ENCODE results near the gene NCOA1. TPM values are rescaled to one million over a fixed set of nuclear protein-coding genes. Genes with fewer than 3 reads are reported as not detected.

Gene NCOA1
- polyA plus RNA-seq, 3 donors: 7.3 to 30.2 (median 10.2) TPM

GRCh38 chr2:24771764-24772586 is 280.9 kb downstream of the NCOA1 start:
- WGBS (ENCODE audit: insufficient coverage): 100% methylated on average over 2 of the region's 5 CpGs
- H3K36me3 Mint-ChIP-seq: peaks cover 27 to 36% of the 10 kb centered on the region in 2 donors
- intact Hi-C loops (cut with micrococcal nuclease): no loop called here
- H3K9me3 Mint-ChIP-seq: no peaks in the 10 kb centered on the region
- H3K27me3 Mint-ChIP-seq (ENCODE audit: low read depth in 3 of 3): peaks cover 0 to 4% (median 2%) of the 10 kb centered on the region in 3 donors
- no peaks in the 10 kb centered on the region for H4K20me1 ChIP-seq (ENCODE audit: insufficient read depth, low read length)
- H3K9ac ChIP-seq (ENCODE audit: insufficient read depth, low read length, poor library complexity, severe bottlenecking): no peak overlapping the region
- H3K79me2 ChIP-seq (ENCODE audit: insufficient read depth, low read length): no peaks in the 10 kb centered on the region
- H3K4me1 ChIP-seq (ENCODE audit: control insufficient read depth in 1 of 2, insufficient read depth in 2 of 2, low read length in 2 of 2): no peaks in the 10 kb centered on the region
- H3K4me3 ChIP-seq (replicated peaks in 1 of 3; ENCODE audit: low read depth in 2 of 3, low read length in 3 of 3): no peak overlapping the region
- H3K27ac Mint-ChIP-seq: no peak overlapping the region
- no peaks in the 10 kb centered on the region for H3K9me3 ChIP-seq (replicated peaks in 1 of 2; ENCODE audit: control insufficient read depth in 1 of 2, insufficient read depth in 1 of 2, low read length in 2 of 2)
- H3K36me3 ChIP-seq (replicated peaks in 1 of 2; ENCODE audit: control insufficient read depth in 1 of 2, insufficient read depth in 2 of 2, low read length in 2 of 2): peaks cover 29 to 38% of the 10 kb centered on the region in 2 donors
- DNase-seq: no peak
- no peak overlapping the region for H2AFZ ChIP-seq (ENCODE audit: insufficient read depth, low read depth, low read length, poor library complexity, severe bottlenecking)
- no peaks in the 10 kb centered on the region for H3K27me3 ChIP-seq (ENCODE audit: control insufficient read depth in 2 of 2, insufficient read depth in 2 of 2, low read length in 2 of 2)
- no peak overlapping the region for H3K4me2 ChIP-seq (replicated peaks; ENCODE audit: extremely low read depth, low read length, poor library complexity, severe bottlenecking)
- H3K27ac ChIP-seq (ENCODE audit: low read depth in 1 of 2, low read length in 2 of 2): no peak overlapping the region
- H3K4me1 Mint-ChIP-seq: no peaks in the 10 kb centered on the region
- no peak overlapping the region for H3K4me3 Mint-ChIP-seq
- TF ChIP-seq, protein P1, sequence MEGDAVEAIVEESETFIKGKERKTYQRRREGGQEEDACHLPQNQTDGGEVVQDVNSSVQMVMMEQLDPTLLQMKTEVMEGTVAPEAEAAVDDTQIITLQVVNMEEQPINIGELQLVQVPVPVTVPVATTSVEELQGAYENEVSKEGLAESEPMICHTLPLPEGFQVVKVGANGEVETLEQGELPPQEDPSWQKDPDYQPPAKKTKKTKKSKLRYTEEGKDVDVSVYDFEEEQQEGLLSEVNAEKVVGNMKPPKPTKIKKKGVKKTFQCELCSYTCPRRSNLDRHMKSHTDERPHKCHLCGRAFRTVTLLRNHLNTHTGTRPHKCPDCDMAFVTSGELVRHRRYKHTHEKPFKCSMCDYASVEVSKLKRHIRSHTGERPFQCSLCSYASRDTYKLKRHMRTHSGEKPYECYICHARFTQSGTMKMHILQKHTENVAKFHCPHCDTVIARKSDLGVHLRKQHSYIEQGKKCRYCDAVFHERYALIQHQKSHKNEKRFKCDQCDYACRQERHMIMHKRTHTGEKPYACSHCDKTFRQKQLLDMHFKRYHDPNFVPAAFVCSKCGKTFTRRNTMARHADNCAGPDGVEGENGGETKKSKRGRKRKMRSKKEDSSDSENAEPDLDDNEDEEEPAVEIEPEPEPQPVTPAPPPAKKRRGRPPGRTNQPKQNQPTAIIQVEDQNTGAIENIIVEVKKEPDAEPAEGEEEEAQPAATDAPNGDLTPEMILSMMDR (IDR thresholded peaks at IDR 0.05): no peak

GRCh38 chr2:24774373-24774772 is 283.3 kb downstream of the NCOA1 start:
- H3K4me1 Mint-ChIP-seq: peaks cover 7% of the 10 kb centered on the region
- peaks cover 8 to 16% of the 10 kb centered on the region in 2 donors for H3K36me3 ChIP-seq (replicated peaks in 1 of 2; ENCODE audit: control insufficient read depth in 1 of 2, insufficient read depth in 2 of 2, low read length in 2 of 2)
- H3K27ac Mint-ChIP-seq: peak overlapping the region in 2 of 7 donors; percentile 43 to 65
- peaks cover 0 to 4% (median 2%) of the 10 kb centered on the region in 3 donors for H3K27me3 Mint-ChIP-seq (ENCODE audit: low read depth in 3 of 3)
- no peak overlapping the region for H2AFZ ChIP-seq (ENCODE audit: insufficient read depth, low read depth, low read length, poor library complexity, severe bottlenecking)
- H3K9me3 ChIP-seq (replicated peaks in 1 of 2; ENCODE audit: control insufficient read depth in 1 of 2, insufficient read depth in 1 of 2, low read length in 2 of 2): no peaks in the 10 kb centered on the region
- H3K36me3 Mint-ChIP-seq: peaks cover 11 to 16% of the 10 kb centered on the region in 2 donors
- H3K9me3 Mint-ChIP-seq: peaks cover 0 to 2% (median 0%) of the 10 kb centered on the region in 7 donors
- H3K4me2 ChIP-seq (replicated peaks; ENCODE audit: extremely low read depth, low read length, poor library complexity, severe bottlenecking): no peak overlapping the region
- H3K79me2 ChIP-seq (ENCODE audit: insufficient read depth, low read length): no peaks in the 10 kb centered on the region
- WGBS (ENCODE audit: insufficient coverage): 100% methylated on average over 1 of the region's 3 CpGs
- H3K4me3 Mint-ChIP-seq: no peak overlapping the region
- DNase-seq: no peak
- TF ChIP-seq, protein P1 (IDR thresholded peaks at IDR 0.05): no peak
- no peak overlapping the region for H3K27ac ChIP-seq (ENCODE audit: low read depth in 1 of 2, low read length in 2 of 2)
- peaks cover 6 to 7% of the 10 kb centered on the region in 2 donors for H3K4me1 ChIP-seq (ENCODE audit: control insufficient read depth in 1 of 2, insufficient read depth in 2 of 2, low read length in 2 of 2)
- H3K4me3 ChIP-seq (replicated peaks in 1 of 3; ENCODE audit: low read depth in 2 of 3, low read length in 3 of 3): no peak overlapping the region
- no peaks in the 10 kb centered on the region for H4K20me1 ChIP-seq (ENCODE audit: insufficient read depth, low read length)
- intact Hi-C loops (cut with micrococcal nuclease): no loop called here
- H3K27me3 ChIP-seq (ENCODE audit: control insufficient read depth in 2 of 2, insufficient read depth in 2 of 2, low read length in 2 of 2): no peaks in the 10 kb centered on the region
- H3K9ac ChIP-seq (ENCODE audit: insufficient read depth, low read length, poor library complexity, severe bottlenecking): no peak overlapping the region

Data from CD14-positive monocyte (primary cell).